D341Med (cell line): ENCODE data around the gene MUC21.
"Not testable (repeated sequence)": the region's sequence is repeated elsewhere in the genome, so short reads cannot be mapped to it uniquely, and the experiment has no call there.

ENCODE experiments used
- DNase-seq: peaks from one replicate; pipeline ENCODE4 v3.0.0; 2012; ENCODE audit warnings: low spot score

Gene MUC21

GRCh38 chr6:30969171-30969570, 14.3 kb upstream of the MUC21 start:
- DNase-seq: not testable (repeated sequence)

- no peak for DNase-seq
These were observed 12.6 kb upstream of the MUC21 start for GRCh38 chr6:30970946-30971345.

- DNase-seq: no peak
These were observed 10.7 kb upstream of the MUC21 start for GRCh38 chr6:30972816-30973215.

GRCh38 chr6:30974490-30975252, 8.8 kb upstream of the MUC21 start:
- no peak for DNase-seq

DNA sequence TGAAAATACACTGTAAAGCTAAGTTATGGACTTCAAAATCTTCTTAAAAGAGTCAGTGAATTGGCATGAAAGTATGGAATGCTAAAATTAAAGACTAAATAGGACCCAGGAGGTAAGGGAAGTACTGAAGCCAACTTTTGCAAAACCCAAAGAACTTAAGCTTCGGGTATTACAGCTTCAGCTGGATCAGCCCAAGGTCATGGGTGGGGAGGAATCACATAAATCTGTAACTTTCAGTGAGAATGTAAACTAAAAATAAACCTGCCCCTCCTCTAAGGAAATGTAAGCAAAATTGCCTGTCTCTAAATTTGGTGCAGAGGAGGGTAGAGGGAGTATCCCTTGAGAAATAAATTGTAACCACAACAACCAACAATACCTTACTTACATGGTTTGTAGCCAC, 4.4 kb upstream of the MUC21 start:
- no peak for DNase-seq

DNA sequence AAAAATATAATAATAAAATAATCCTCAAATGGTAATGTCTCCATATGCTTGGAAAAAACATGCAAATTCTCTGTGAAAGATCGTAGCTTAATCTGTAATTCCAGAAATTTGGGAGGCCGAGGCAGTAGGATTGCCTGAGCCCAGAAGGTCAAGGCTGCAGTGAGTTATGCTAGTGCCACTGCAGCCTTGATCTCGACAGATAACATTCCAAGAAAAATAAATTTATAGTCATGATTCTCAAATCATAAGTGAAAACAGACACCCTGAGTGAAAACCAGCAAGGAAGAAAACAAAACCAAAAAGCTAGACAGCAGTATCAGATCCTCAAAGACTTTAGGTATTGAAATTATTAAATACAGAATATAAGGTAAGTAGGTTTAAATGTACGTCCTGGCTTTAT, 3.8 kb upstream of the MUC21 start:
- DNase-seq: no peak

DNA sequence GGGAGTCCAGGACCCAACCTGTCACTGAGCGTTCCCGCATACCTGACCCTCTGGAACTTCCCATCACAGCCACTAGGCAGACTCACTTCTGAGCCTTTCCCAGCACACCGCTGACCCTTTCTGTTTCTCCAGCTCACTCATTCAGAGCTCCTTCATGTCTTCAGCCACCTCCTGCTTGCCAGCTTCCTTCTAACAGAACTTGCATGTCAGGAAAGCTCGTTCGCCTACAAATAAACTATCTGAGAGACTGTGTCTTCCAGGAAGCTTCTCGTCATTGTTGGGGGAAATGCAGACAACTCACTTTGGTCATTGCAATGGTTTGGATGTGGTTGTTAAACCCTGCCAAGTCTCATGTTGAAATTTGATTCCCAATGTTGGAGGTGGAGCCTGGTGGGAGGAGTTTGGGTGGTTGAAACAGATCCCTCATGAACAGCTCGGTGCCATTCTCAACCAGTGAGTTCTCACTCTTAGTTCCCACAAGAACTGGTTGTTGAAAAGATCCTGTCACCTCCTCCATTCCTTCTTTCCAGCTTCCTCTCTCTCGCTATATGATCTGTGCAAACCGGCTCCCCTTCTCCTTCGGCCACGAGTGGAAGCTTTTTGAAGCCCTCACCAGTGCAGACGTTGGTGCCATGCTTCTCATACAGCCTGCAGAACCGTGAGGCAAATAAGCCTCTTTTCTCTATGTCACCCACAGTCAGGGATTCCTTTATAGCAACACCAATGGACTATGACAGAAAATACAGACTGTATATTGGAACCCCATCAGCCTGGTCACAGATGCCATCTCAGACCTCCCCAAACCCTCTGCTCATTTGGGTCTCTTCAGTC, 1.4 kb upstream of the MUC21 start:
- no peak for DNase-seq

DNA sequence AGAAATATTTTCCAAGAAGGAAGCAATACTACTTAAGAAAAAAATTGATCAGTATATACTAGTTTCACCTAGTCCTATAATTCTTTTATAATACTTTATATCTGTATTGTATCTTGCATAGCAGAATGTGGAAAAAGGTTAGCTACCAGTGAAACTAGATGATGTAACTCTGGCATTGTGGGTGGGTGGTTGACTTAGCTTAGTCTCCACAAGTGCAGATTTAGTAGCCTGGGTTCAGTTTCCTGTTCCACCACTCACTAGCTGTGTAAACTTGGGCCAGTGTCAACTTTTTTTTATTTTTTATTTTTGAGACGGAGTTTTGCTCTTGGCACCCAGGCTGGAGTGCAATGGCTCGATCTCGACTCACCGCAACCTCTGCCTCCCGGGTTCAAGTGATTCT, 2.0 kb downstream of the MUC21 start:
- DNase-seq: no peak

DNA sequence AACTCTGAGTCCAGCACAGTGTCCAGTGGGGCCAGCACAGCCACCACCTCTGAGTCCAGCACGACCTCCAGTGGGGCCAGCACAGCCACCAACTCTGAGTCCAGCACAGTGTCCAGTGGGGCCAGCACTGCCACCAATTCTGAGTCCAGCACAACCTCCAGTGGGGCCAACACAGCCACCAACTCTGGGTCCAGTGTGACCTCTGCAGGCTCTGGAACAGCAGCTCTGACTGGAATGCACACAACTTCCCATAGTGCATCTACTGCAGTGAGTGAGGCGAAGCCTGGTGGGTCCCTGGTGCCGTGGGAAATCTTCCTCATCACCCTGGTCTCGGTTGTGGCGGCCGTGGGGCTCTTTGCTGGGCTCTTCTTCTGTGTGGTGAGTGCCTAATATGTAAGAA, 3.8 kb downstream of the MUC21 start:
- DNase-seq: no peak

DNA sequence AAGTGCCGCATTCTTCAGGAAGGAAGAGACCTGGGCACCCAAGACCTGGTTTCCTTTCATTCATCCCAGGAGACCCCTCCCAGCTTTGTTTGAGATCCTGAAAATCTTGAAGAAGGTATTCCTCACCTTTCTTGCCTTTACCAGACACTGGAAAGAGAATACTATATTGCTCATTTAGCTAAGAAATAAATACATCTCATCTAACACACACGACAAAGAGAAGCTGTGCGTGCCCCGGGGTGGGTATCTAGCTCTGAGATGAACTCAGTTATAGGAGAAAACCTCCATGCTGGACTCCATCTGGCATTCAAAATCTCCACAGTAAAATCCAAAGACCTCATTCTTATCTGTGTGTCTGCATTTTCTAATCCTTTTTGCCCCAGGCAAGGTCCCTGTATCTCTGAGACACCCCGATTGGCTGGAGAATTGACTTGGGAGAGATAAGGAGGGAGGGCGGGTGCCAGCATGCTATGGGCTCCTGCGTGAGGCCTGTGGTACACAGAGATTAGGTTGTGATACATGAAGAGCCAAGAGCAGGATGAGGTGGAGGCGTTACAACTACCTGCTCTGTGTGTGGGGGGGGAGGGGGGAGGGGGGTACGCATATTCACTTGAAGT, 4.8 kb downstream of the MUC21 start:
- DNase-seq: no peak

- DNase-seq: no peak
These were observed 7.0 kb downstream of the MUC21 start for GRCh38 chr6:30990422-30991086.

GRCh38 chr6:30991891-30992290, 8.4 kb downstream of the MUC21 start:
- no peak for DNase-seq

DNA sequence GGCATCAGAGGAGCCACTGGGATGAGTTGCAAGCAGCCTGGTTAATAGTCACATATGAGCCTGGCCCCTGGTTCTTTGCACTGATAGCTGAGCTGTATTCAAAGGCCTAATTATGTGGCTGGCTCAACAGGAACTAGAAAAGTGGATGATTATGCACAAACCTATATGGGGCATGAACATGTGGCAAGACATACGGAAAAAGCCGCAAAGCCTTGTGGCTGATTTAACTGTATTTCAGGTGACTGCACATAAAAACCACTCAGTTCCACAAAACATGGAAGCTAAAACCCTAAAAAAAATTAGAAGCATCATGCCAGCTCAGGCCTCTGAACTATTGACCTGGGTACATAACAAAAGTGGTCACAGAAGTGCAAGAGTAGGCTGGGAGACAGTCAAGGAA, 13.8 kb downstream of the MUC21 start:
- DNase-seq: no peak

DNA sequence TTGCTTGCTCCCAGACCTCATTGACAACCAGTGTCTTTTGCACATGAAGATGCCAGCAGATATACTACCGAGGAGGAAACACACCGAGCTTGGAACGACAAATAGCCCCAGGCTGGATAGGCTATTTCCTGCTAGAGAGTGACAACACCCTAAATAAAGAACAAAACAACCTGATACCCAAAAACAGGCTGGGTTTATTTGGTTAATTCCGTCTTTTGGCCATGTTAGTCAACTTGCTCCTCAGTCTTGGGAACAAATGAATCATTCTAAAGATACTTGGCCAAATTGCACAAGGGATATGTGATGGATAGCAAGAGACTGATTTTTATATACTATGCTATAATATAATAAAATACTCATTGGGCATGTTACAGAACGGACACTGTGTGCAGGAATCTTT, 15.3 kb downstream of the MUC21 start:
- DNase-seq: no peak

- DNase-seq: not testable (repeated sequence)
These were observed 16.7 kb downstream of the MUC21 start for GRCh38 chr6:31000067-31000860.

DNA sequence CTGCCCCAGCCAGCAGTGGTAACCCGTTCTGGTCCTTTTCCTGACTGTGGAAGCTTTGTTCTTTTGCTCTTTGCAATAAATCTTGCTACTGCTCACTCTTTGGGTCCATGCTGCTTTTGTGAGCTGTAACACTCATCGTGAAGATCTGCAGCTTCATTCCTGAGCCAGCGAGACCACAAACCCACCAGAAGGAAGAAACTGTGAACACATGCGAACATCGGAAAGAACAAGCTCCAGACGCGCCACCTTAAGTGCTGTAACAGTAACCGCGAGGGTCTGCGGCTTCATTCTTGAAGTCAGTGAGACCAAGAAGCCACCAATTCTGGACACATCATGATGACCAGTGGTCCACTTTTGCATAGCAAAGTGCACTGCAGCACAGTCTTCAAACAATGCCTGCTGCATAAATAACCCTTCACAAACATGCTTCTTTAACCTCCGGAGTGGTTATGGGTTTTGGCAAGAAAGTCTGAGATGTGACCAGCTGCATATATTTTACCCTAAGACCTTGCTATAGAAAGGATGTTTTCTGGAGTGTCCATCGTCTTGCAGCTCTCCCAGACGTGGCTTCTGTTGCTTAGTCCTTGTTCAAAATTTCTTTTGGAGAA, 17.9 kb downstream of the MUC21 start:
- DNase-seq: no peak

GRCh38 chr6:31002471-31002870, 19.0 kb downstream of the MUC21 start:
- DNase-seq: no peak

DNA sequence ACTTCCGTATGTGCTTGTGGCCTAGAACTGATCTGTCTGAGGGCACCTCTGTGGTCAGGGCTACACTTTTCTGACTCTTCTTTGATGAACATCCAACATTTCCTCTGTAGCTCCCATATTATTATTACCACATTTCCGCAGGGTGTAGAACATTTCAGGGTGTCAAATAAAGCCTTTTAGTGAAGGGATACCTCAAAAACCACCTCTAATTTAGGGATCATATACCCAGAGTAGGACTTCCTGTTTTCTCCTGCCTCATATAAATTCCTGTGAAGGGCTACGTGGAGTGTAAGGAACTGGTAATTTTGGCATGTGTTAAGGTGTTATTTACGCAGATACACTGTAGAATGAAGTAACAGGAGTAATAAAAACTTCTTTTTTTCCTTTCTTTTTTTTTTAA, 21.3 kb downstream of the MUC21 start:
- no peak for DNase-seq

- no peak for DNase-seq
These were observed 21.9 kb downstream of the MUC21 start for GRCh38 chr6:31005249-31006020.

DNA sequence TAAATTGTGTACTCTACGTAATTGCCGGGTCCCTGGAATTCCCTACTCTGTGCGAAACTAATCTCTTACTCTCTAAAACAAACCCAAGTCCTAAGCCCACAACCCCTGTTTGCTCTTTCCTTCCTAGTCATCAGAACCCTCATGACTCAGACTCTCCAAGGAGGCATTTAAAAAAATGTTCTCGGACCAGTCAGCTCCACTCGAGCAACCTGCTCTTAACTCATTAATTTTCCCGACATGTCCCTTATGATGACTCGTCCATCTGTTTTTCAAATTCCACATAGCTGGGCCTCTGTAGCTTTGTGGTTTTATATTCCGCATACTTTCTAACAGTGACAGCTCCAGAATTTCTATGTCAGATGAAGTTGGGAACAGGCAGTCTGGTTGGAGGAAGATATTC, 24.2 kb downstream of the MUC21 start:
- no peak for DNase-seq
